T-cell (primary cell): ENCODE results near the gene EFNB3. TPM values are rescaled to one million over a fixed set of nuclear protein-coding genes. Genes with fewer than 3 reads are reported as not detected.
A peak's percentile ranks its signal among the peaks of the same experiment; 100 is the strongest.

Source experiments
- ATAC-seq, 4 experiments: fragments of 200-7000 bp in 3 of 4; fragments of 150-1000 bp in 1 of 4; cut with Tn5 transposase; replicated peaks in 1 of 4; 1 replicate in 3 of 4; 2 replicates in 1 of 4; pipeline ENCODE4 v1.10.0; 2021; ENCODE audit warnings: moderate library complexity in 3 of 4, mild to moderate bottlenecking in 2 of 4, moderate number of reproducible peaks in 1 of 4
- CTCF ChIA-PET, 2 donors: fragments of 300-600 bp; sonication (Branson Sonifier 250); formaldehyde crosslinking; loops; one replicate each; lab custom pipeline; 2022; ENCODE audit warnings: antibody characterized with exemption in 2 of 2; lab: Charles Lee
- POLR2A ChIA-PET, 2 donors: fragments of 300-600 bp; sonication (Branson Sonifier 250); formaldehyde crosslinking; loops; one replicate each; lab custom pipeline; 2022; ENCODE audit warnings: antibody characterized with exemption in 2 of 2; lab: Charles Lee
- DNase-seq, 35 experiments: peaks; one replicate each; pipeline versions ENCODE4 v3.0.0 to v3.0.0-alpha.2; 2013 to 2023
- H3K27ac ChIP-seq: one replicate; pipeline ENCODE4 v1.5.1; 2013; ENCODE audit warnings: low read length
- H3K27me3 ChIP-seq, 2 experiments: replicated peaks in 1 of 2; 1 replicate in 1 of 2; 2 replicates in 1 of 2; pipeline versions ENCODE4 v1.6.1 to v1.7.0; 2013; ENCODE audit warnings: low read length in 1 of 2, mixed read lengths in 1 of 2; ENCODE audit not compliant: control insufficient read depth in 2 of 2, insufficient read depth in 2 of 2; ENCODE audit errors: extremely low read depth in 1 of 2
- H3K36me3 ChIP-seq, 2 donors: 1 replicate in 1 of 2; 2 replicates in 1 of 2; pipeline versions ENCODE4 v1.6.1 to v1.7.0; 2013; ENCODE audit warnings: low read length in 1 of 2; ENCODE audit not compliant: control insufficient read depth in 2 of 2, insufficient read depth in 1 of 2; ENCODE audit errors: extremely low read depth in 1 of 2
- H3K4me1 ChIP-seq, 2 experiments: 1 replicate in 1 of 2; 2 replicates in 1 of 2; pipeline versions ENCODE4 v1.6.1 to v1.7.0; 2013; ENCODE audit warnings: low read length in 2 of 2, mixed read lengths in 1 of 2; ENCODE audit not compliant: insufficient read depth in 2 of 2, control insufficient read depth in 1 of 2; ENCODE audit errors: extremely low read depth in 1 of 2
- H3K4me3 ChIP-seq, 2 donors: 1 replicate in 1 of 2; 2 replicates in 1 of 2; pipeline versions ENCODE4 v1.5.1 to v1.7.0; 2013; ENCODE audit warnings: mild to moderate bottlenecking in 2 of 2, low read length in 1 of 2, moderate library complexity in 1 of 2; ENCODE audit not compliant: control insufficient read depth in 1 of 2; ENCODE audit errors: extremely low read depth in 1 of 2
- H3K9me3 ChIP-seq: 2 replicates; pipeline ENCODE4 v1.7.0; 2013
- H3K27ac Mint-ChIP-seq, 2 donors: one replicate each; pipeline ENCODE4 v1.8.0; 2020 to 2021; ENCODE audit warnings: mild to moderate bottlenecking in 2 of 2, mixed read lengths in 2 of 2
- H3K27me3 Mint-ChIP-seq, 2 donors: one replicate each; pipeline ENCODE4 v1.8.0; 2021 to 2022; ENCODE audit warnings: mixed read lengths in 2 of 2
- H3K36me3 Mint-ChIP-seq: one replicate; pipeline ENCODE4 v1.8.0; 2021; ENCODE audit warnings: mixed read lengths
- H3K4me1 Mint-ChIP-seq, 3 donors: one replicate each; pipeline ENCODE4 v1.8.0; 2020 to 2022; ENCODE audit warnings: mixed read lengths in 3 of 3, mild to moderate bottlenecking in 1 of 3
- H3K4me3 Mint-ChIP-seq, 3 donors: one replicate each; pipeline ENCODE4 v1.8.0; 2020 to 2022; ENCODE audit warnings: mild to moderate bottlenecking in 3 of 3, mixed read lengths in 3 of 3, moderate library complexity in 3 of 3
- H3K9me3 Mint-ChIP-seq, 3 donors: one replicate each; pipeline ENCODE4 v1.8.0; 2020 to 2022; ENCODE audit warnings: mixed read lengths in 3 of 3
- WGBS: methylation state at CpG from one replicate; pipeline ENCODE4 v1.1.5; 2013; ENCODE audit warnings: missing lambda C conversion rate; ENCODE audit not compliant: insufficient coverage; 5-methylcytosine and 5-hydroxymethylcytosine counted together
- total RNA-seq, 35 experiments: library from RNA in 6 of 35; stranded (reverse) in 6 of 35; fragments of 120-200 nt in 1 of 35; gene quantifications; one replicate each; pipeline versions ENCODE4 v1.2.1 to v1.2.4 and lab custom pipeline; 2013 to 2026

EFNB3 gene
- total RNA-seq, 5 donors from 2014 or later (not counting 1 experiment from before 2014, with no cell fraction given), result 0.07 to 0.19 (median 0.18) TPM; not detected in 2

DNA sequence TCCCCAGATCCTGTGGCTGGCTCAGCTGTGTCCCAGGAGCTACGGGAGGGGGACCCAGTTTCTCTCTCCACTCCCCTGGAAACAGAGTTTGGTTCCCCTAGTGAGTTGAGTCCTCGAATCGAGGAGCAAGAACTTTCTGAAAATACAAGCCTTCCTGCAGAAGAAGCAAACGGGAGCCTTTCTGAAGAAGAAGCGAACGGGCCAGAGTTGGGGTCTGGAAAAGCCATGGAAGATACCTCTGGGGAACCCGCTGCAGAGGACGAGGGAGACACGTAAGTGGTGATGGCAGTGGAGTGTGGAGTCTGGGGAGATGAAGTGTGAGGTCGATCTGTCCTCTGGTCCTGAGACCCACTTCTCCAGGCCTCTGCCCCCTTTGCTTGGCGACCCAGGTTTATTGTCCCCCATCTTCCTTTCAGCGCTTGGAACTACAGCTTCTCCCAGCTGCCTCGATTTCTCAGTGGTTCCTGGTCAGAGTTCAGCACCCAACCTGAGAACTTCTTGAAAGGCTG lies 16.1 kb upstream of the EFNB3 start:
- Mint-ChIP-seq H3K4me1 (peaks cover 38 to 48% (median 44%) of the 10 kb centered on the region in 3 donors), H3K27me3 (no peaks in the 10 kb centered on the region), H3K27ac (peak overlapping the region in 1 of 2 donors; percentile 100), H3K36me3 (peaks cover 14% of the 10 kb centered on the region), H3K9me3 (no peaks in the 10 kb centered on the region), H3K4me3 (peak overlapping the region; percentile 85 to 99 (median 96))
- Histone ChIP-seq H3K27me3 (no peaks in the 10 kb centered on the region), H3K4me1 (peaks cover 17 to 30% of the 10 kb centered on the region in 2 experiments), H3K27ac (no peak overlapping the region), H3K36me3 (peaks cover 0 to 6% of the 10 kb centered on the region in 2 donors), H3K4me3 (peak overlapping the region; percentile 89), H3K9me3 (no peaks in the 10 kb centered on the region)
- ChIA-PET CTCF (interaction anchor here in 1 of 2 donors (0.6 to 3.6 kb wide), 5 partner anchors 38 to 100 kb away, joined by 4 to 36 read pairs (median 17); partner anchors contain the start of genes ATP1B2 and FXR2), POLR2A (no interaction called here)
- 28% methylated on average over 11 of the region's 13 CpGs for WGBS
- DNase-seq (peak in 1 of 35 experiments; percentile 16), ATAC-seq (no peak)

DNA sequence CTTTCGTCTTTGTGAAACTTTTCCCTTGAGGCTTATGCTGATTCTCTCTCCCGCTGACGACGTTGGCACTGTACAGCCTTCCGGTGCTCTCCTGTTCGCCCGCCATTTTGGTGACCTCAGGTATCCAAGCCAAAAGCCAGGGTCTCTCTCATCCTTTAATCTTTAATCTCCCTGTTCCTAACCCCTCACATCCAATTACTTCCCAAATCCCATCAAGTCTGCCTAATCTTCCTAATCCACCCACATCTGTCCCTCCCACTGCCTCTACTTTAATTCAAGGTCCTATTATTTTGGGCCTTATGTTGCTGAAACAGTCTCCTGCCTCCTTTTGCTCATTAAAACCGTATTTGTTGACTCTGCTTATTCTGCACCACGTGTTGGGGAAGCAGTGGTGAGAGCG lies 9.4 kb upstream of the EFNB3 start:
- Histone ChIP-seq H3K4me3 (no peak overlapping the region), H3K27me3 (peaks cover 0 to 7% of the 10 kb centered on the region in 2 experiments), H3K27ac (no peak overlapping the region), H3K4me1 (no peaks in the 10 kb centered on the region), H3K9me3 (no peaks in the 10 kb centered on the region), H3K36me3 (peaks cover 0 to 10% of the 10 kb centered on the region in 2 donors)
- ATAC-seq (no peak), DNase-seq (no peak)
- peaks cover 34% of the 10 kb centered on the region for H3K36me3 Mint-ChIP-seq
- no peaks in the 10 kb centered on the region for H3K4me1 Mint-ChIP-seq
- no peaks in the 10 kb centered on the region for H3K9me3 Mint-ChIP-seq
- H3K27ac Mint-ChIP-seq, result no peak overlapping the region
- peaks cover 2% of the 10 kb centered on the region in 2 donors for H3K27me3 Mint-ChIP-seq
- CTCF ChIA-PET, result no interaction called here
- POLR2A ChIA-PET, result no interaction called here
- no peak overlapping the region for H3K4me3 Mint-ChIP-seq
- WGBS, result 92% methylated on average over 10 of the region's 10 CpGs

DNA sequence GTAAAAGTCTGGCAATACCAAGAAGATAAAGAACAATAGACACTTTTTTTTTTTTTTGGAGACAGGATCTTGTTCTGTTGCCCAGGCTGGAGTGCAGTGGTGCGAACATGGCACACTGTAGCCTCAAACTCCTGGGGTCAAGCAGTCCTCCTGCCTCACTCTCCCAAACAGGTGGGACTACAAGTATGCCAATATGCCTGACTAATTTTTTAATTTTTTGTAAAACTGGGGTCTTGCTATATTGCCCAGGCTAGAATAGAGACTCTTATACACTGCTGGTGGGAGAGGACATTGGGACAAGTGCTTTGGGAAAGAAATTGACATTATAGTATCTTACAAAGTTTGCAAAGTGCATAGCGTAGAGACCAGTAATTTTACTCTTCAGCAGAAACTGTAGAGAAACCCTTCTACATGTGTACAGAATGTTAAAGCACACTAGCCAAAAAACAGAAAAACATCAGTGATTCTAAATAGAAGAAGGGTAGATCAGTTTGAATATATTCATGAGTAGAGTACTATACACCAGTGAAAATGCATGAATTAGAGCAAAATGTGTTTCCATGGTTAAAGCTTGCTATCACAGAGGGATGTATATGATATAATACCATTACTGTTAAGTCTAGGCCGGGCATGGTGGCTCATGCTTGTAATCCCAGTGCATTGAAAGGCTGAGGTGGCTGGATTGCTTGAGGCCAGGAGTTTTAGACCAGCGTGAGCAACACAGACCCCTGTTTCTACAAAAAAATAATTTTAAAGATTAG lies 7.0 kb upstream of the EFNB3 start:
- DNase-seq (no peak), ATAC-seq (no peak)
- H3K9me3 Mint-ChIP-seq, result no peaks in the 10 kb centered on the region
- whole genome bisulfite sequencing, result no CpG with 5 or more reads among the region's 4 CpGs
- peaks cover 0 to 31% of the 10 kb centered on the region in 2 experiments for H3K27me3 ChIP-seq
- H3K4me3 Mint-ChIP-seq, result no peak overlapping the region
- CTCF ChIA-PET, result no interaction called here
- no peak overlapping the region for H3K27ac Mint-ChIP-seq
- H3K9me3 ChIP-seq, result no peaks in the 10 kb centered on the region
- H3K36me3 ChIP-seq, result peaks cover 5 to 29% of the 10 kb centered on the region in 2 donors
- H3K4me1 ChIP-seq, result no peaks in the 10 kb centered on the region
- H3K4me1 Mint-ChIP-seq, result no peaks in the 10 kb centered on the region
- no peak overlapping the region for H3K27ac ChIP-seq
- H3K27me3 Mint-ChIP-seq, result peaks cover 5 to 10% of the 10 kb centered on the region in 2 donors
- POLR2A ChIA-PET, result no interaction called here
- peaks cover 50% of the 10 kb centered on the region for H3K36me3 Mint-ChIP-seq
- no peak overlapping the region for H3K4me3 ChIP-seq

DNA sequence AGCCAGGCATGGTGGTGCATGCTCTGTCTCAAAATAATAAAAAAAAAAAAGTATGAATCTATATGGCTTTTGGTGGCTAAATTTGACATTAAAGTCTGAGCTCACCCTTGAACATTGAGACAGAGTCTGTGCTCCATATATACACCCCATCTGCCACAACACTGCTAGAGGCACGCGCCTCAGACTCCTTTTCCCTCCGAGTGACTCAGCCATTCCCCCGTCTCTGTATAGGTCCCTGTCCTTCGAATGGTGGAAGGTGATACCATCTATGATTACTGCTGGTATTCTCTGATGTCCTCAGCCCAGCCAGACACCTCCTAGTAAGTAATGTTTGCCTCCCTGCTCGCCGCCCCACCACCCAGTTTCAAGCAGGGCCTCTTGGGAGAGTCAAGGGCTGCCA lies 4.5 kb upstream of the EFNB3 start:
- CTCF ChIA-PET, result no interaction called here
- Mint-ChIP-seq H3K27ac (no peak overlapping the region), H3K27me3 (peaks cover 24 to 29% of the 10 kb centered on the region in 2 donors), H3K36me3 (peaks cover 47% of the 10 kb centered on the region), H3K4me1 (peaks cover 11 to 12% (median 11%) of the 10 kb centered on the region in 3 donors), H3K4me3 (no peak overlapping the region), H3K9me3 (no peaks in the 10 kb centered on the region)
- POLR2A ChIA-PET, result no interaction called here
- Histone ChIP-seq H3K4me1 (peaks cover 0 to 14% of the 10 kb centered on the region in 2 experiments), H3K4me3 (no peak overlapping the region), H3K9me3 (no peaks in the 10 kb centered on the region), H3K36me3 (peaks cover 7 to 25% of the 10 kb centered on the region in 2 donors), H3K27me3 (peaks cover 0 to 53% of the 10 kb centered on the region in 2 experiments), H3K27ac (no peak overlapping the region)
- 96% methylated on average over 4 of the region's 7 CpGs for WGBS
- no peak for DNase-seq
- no peak for ATAC-seq

DNA sequence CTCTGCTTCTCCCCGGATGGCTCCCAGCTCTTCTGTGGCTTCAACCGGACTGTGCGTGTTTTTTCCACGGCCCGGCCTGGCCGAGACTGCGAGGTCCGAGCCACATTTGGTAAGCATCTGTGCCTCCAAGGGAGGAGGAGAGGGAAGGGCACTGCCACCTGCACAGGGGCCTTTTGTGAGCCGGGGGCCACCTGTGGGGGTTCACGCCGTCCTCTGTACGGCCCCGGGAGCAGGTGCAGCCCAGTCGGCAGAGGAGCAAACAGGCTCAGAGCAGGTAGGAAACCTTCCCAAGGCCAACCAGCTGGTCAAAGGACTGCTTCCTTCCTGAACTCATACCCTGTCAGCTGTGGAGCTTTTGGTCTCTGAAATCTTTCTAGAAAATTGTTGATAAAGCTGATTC lies 3.3 kb upstream of the EFNB3 start:
- Histone ChIP-seq H3K27me3 (peaks cover 0 to 64% of the 10 kb centered on the region in 2 experiments), H3K4me3 (no peak overlapping the region), H3K27ac (no peak overlapping the region), H3K4me1 (peaks cover 0 to 18% of the 10 kb centered on the region in 2 experiments), H3K36me3 (peaks cover 7 to 23% of the 10 kb centered on the region in 2 donors), H3K9me3 (no peaks in the 10 kb centered on the region)
- ATAC-seq (no peak), DNase-seq (no peak)
- no peaks in the 10 kb centered on the region for H3K9me3 Mint-ChIP-seq
- H3K27ac Mint-ChIP-seq, result no peak overlapping the region
- ChIA-PET POLR2A (no interaction called here), CTCF (no interaction called here)
- no peak overlapping the region for H3K4me3 Mint-ChIP-seq
- 99% methylated on average over 10 of the region's 14 CpGs for WGBS
- H3K27me3 Mint-ChIP-seq, result peaks cover 35 to 40% of the 10 kb centered on the region in 2 donors
- peaks cover 16 to 21% (median 17%) of the 10 kb centered on the region in 3 donors for H3K4me1 Mint-ChIP-seq
- peaks cover 37% of the 10 kb centered on the region for H3K36me3 Mint-ChIP-seq

DNA sequence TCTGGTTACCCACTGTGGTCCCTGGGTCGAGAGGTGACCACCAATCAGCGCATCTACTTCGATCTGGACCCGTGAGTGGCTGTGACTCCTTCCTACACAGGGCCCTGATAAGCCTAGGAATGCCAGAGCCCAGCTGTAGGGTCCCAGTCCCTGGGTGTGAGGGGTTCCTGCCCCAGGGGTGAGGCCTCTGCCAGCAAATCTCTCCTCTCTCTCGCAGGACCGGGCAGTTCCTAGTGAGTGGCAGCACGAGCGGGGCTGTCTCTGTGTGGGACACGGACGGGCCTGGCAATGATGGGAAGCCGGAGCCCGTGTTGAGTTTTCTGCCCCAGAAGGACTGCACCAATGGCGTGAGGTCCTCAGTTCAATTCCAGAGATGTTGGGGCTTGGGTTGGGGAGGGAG lies 2.2 kb upstream of the EFNB3 start:
- WGBS, result 91% methylated on average over 12 of the region's 13 CpGs
- H3K9me3 ChIP-seq, result no peaks in the 10 kb centered on the region
- peaks cover 36% of the 10 kb centered on the region for H3K36me3 Mint-ChIP-seq
- DNase-seq, result no peak
- peaks cover 0 to 18% of the 10 kb centered on the region in 2 experiments for H3K4me1 ChIP-seq
- no peak overlapping the region for H3K27ac Mint-ChIP-seq
- peaks cover 0 to 73% of the 10 kb centered on the region in 2 experiments for H3K27me3 ChIP-seq
- no peak overlapping the region for H3K4me3 Mint-ChIP-seq
- no peak overlapping the region for H3K27ac ChIP-seq
- peaks cover 39 to 51% of the 10 kb centered on the region in 2 donors for H3K27me3 Mint-ChIP-seq
- H3K36me3 ChIP-seq, result peaks cover 7 to 23% of the 10 kb centered on the region in 2 donors
- H3K4me1 Mint-ChIP-seq, result peaks cover 16 to 21% (median 17%) of the 10 kb centered on the region in 3 donors
- H3K9me3 Mint-ChIP-seq, result no peaks in the 10 kb centered on the region
- CTCF ChIA-PET, result no interaction called here
- H3K4me3 ChIP-seq, result no peak overlapping the region
- POLR2A ChIA-PET, result no interaction called here
- no peak for ATAC-seq
